HCT116 (cell line): Measurements from ENCODE around the gene PPRC1. TPM values are rescaled to one million over a fixed set of nuclear protein-coding genes. Genes with fewer than 3 reads are reported as not detected.

ENCODE experiments used
- ATAC-seq: fragments of 200-7000 bp; cut with Tn5 transposase; 2 replicates; pipeline ENCODE4 v1.9.1; 2020; ENCODE audit warnings: mild to moderate bottlenecking, moderate library complexity
- BruUV-seq: library from RNA; stranded (reverse); fragments of 400-500 nt; replicated peaks from 2 replicates; lab custom pipeline; 2021; lab: Mats Ljungman, UMichigan
- CTCF ChIA-PET: fragments of 300-600 bp; sonication (Branson Sonifier 250); formaldehyde crosslinking; loops from one replicate; lab custom pipeline; 2021; ENCODE audit warnings: antibody characterized with exemption; lab: Charles Lee
- POLR2A ChIA-PET: fragments of 300-600, 350-600 bp; sonication (Branson Sonifier 250); formaldehyde crosslinking; loops from one replicate; lab custom pipeline; 2021; ENCODE audit warnings: antibody characterized with exemption; lab: Charles Lee
- RAD21 ChIA-PET, 2 experiments: fragments of 300-600 bp; sonication (Branson Sonifier 250); formaldehyde crosslinking; loops; one replicate each; lab custom pipeline; 2023; ENCODE audit warnings: low total read pairs in 2 of 2; ENCODE audit not compliant: uncharacterized antibody in 2 of 2, unreplicated experiment in 2 of 2, low non-redundant PET in 1 of 2; lab: Charles Lee
- DNase-seq: peaks from one replicate; pipeline ENCODE4 v3.0.0-alpha.2; 2010; ENCODE audit warnings: low read depth, low spot score
- H2AFZ ChIP-seq: fragments of 200-600 bp; shearing (Covaris generic), sonication (generic); 2 replicates; pipeline ENCODE4 v1.6.1; 2017; ENCODE audit warnings: low read depth, mixed run types, mixed read lengths, antibody characterized with exemption, low read length; ENCODE audit not compliant: poor library complexity, severe bottlenecking
- H3K27ac ChIP-seq: 2 replicates; pipeline ENCODE4 v1.5.1; 2012; ENCODE audit warnings: low read depth, low read length
- H3K27me3 ChIP-seq: fragments of 200-600 bp; sonication (generic); 2 replicates; pipeline ENCODE4 v1.6.1; 2016; ENCODE audit warnings: mixed run types, low read length, mixed read lengths; ENCODE audit not compliant: insufficient read depth
- H3K36me3 ChIP-seq, 2 experiments: fragments of 200-500 bp in 1 of 2; fragments of 200-600 bp in 1 of 2; sonication (Bioruptor generic) in 1 of 2; sonication (generic) in 1 of 2; 2 replicates each; pipeline versions ENCODE4 v1.5.1 to v1.6.1; 2014 to 2016; ENCODE audit warnings: low read length in 2 of 2, inconsistent platforms in 1 of 2, mixed read lengths in 1 of 2, mixed run types in 1 of 2; ENCODE audit not compliant: insufficient read depth in 2 of 2, control insufficient read depth in 1 of 2
- H3K4me1 ChIP-seq, 2 experiments: fragments of 200-600 bp in 1 of 2; sonication (generic) in 1 of 2; 2 replicates each; pipeline versions ENCODE4 v1.5.1 to v1.6.1; 2012 to 2017; ENCODE audit warnings: low read length in 2 of 2, inconsistent platforms in 1 of 2, mild to moderate bottlenecking in 1 of 2, mixed read lengths in 1 of 2, mixed run types in 1 of 2, moderate library complexity in 1 of 2; ENCODE audit not compliant: insufficient read depth in 2 of 2, control insufficient read depth in 1 of 2
- H3K4me2 ChIP-seq: fragments of 200-600 bp; sonication (generic); 2 replicates; pipeline ENCODE4 v1.6.1; 2017; ENCODE audit warnings: mixed run types, low read length, mixed read lengths
- H3K4me3 ChIP-seq, 2 experiments: fragments of 200-600 bp in 1 of 2; sonication (generic) in 1 of 2; replicated peaks in 1 of 2; 2 replicates each; pipeline ENCODE4 v1.5.1; 2011 to 2016; ENCODE audit warnings: low read length in 2 of 2, control low read depth in 1 of 2, low read depth in 1 of 2, mild to moderate bottlenecking in 1 of 2, mixed read lengths in 1 of 2, mixed run types in 1 of 2
- H3K79me2 ChIP-seq: fragments of 200-600 bp; sonication (generic); 2 replicates; pipeline ENCODE4 v1.6.1; 2017; ENCODE audit warnings: mild to moderate bottlenecking, mixed run types, low read length, moderate library complexity, mixed read lengths; ENCODE audit not compliant: insufficient read depth
- H3K9ac ChIP-seq: fragments of 200-600 bp; sonication (generic); 2 replicates; pipeline ENCODE4 v1.6.1; 2016; ENCODE audit warnings: low read length, mixed read lengths
- H3K9me2 ChIP-seq: fragments of 200-600 bp; sonication (generic), shearing (Covaris generic); 2 replicates; pipeline ENCODE4 v1.6.1; 2017; ENCODE audit warnings: mixed run types, mild to moderate bottlenecking, moderate library complexity; ENCODE audit not compliant: insufficient read depth
- H3K9me3 ChIP-seq, 2 experiments: fragments of 200-500 bp in 1 of 2; fragments of 200-600 bp in 1 of 2; sonication (Bioruptor generic) in 1 of 2; sonication (generic) in 1 of 2; 2 replicates each; pipeline ENCODE4 v1.6.1; 2014 to 2017; ENCODE audit warnings: low read length in 2 of 2, mixed read lengths in 2 of 2, inconsistent platforms in 1 of 2, low read depth in 1 of 2, mild to moderate bottlenecking in 1 of 2, mixed run types in 1 of 2, moderate library complexity in 1 of 2; ENCODE audit not compliant: control insufficient read depth in 1 of 2, insufficient read depth in 1 of 2
- H4K20me1 ChIP-seq: fragments of 200-600 bp; sonication (generic), shearing (Covaris generic); 2 replicates; pipeline ENCODE4 v1.6.1; 2017; ENCODE audit warnings: mixed run types, mild to moderate bottlenecking, moderate library complexity; ENCODE audit not compliant: insufficient read depth
- EGR1 ChIP-seq: IDR thresholded peaks from 2 replicates; pipeline ENCODE4 v1.6.1; 2012; ENCODE audit warnings: low read depth
- EZH2phosphoT487 ChIP-seq: fragments of 200-600 bp; IDR thresholded peaks from 2 replicates; pipeline ENCODE4 v1.6.1; 2018; ENCODE audit warnings: antibody characterized with exemption, borderline replicate concordance
- JUND ChIP-seq: IDR thresholded peaks from 2 replicates; pipeline ENCODE4 v1.6.1; 2012
- RAD21 ChIP-seq: IDR thresholded peaks from 2 replicates; pipeline ENCODE4 v1.6.1; 2012; ENCODE audit warnings: low read depth, mild to moderate bottlenecking
- SRF ChIP-seq: IDR thresholded peaks from 2 replicates; pipeline ENCODE4 v1.6.1; 2012; ENCODE audit warnings: low read depth
- ZFX ChIP-seq: fragments of 450-650 bp; IDR thresholded peaks from 2 replicates; pipeline ENCODE4 v1.6.1; 2017
- intact Hi-C: fragments of 100-400 bp; cut with micrococcal nuclease; formaldehyde crosslinking; loops from 2 replicates; pipeline ENCODE4 v1.10.0; 2022
- total RNA-seq: library from RNA; stranded (reverse); gene quantifications from one replicate; pipeline ENCODE4 v1.2.1, GENCODE V29; 2021; ENCODE audit not compliant: unreplicated experiment
- TF ChIP-seq, protein P1 (sequence below): IDR thresholded peaks from 2 replicates; pipeline ENCODE4 v1.6.1; 2012

Gene PPRC1
- total RNA-seq, 1 experiment from 2014 or later: 93.0 TPM

DNA sequence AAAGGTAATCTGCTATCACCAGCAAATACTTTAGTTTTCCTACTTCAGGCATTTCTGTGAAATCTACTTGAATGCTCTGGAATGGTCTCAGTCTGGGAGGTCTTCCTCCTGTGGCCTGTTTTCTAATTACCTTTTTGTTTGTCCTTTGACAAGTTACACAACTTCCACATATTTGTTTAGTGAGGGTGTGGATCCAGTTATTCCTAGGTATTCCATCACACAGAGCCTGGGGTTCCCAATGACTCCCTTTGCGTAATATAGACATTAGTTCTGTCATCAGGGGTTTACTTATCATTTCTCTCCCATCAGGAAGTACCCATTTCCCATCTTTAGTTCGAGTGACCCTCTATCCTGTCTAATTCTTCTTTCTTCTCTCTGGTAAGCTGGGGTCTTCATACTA, 65.2 kb downstream of the PPRC1 start:
- Histone ChIP-seq H3K27me3 (no peaks in the 10 kb centered on the region), H4K20me1 (no peaks in the 10 kb centered on the region), H3K9me3 (no peaks in the 10 kb centered on the region), H3K4me2 (0 out of 2 replicates have a peak overlapping the region, but pooled peaks have one; percentile 7), H3K9ac (no peak overlapping the region), H2AFZ (no peak overlapping the region), H3K4me3 (no peak overlapping the region), H3K9me2 (no peaks in the 10 kb centered on the region), H3K79me2 (no peaks in the 10 kb centered on the region), H3K27ac (no peak overlapping the region), H3K4me1 (peaks cover 10 to 15% of the 10 kb centered on the region in 2 experiments; a peak in 3 of 4 replicates), H3K36me3 (no peaks in the 10 kb centered on the region)
- DNase-seq: no peak
- TF ChIP-seq EGR1: no peak
- TF ChIP-seq JUND: no peak
- TF ChIP-seq ZFX: no peak
- TF ChIP-seq EZH2phosphoT487: no peak
- TF ChIP-seq, protein P1, sequence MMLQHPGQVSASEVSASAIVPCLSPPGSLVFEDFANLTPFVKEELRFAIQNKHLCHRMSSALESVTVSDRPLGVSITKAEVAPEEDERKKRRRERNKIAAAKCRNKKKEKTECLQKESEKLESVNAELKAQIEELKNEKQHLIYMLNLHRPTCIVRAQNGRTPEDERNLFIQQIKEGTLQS: no peak
- no peak for TF ChIP-seq SRF
- no peak for TF ChIP-seq RAD21
- BruUV-seq: no TSS peak
- no peak for ATAC-seq
- POLR2A ChIA-PET: no interaction called here
- intact Hi-C loops: no loop called here
- RAD21 ChIA-PET: no interaction called here
- CTCF ChIA-PET: no interaction called here

Other genes with a start within 250 kb of the PPRC1 start
- gene ARMH3, start 76.9 kb upstream of the PPRC1 start, total RNA-seq: 30.4 TPM
- 31.7 TPM for gene HPS6, start 67.7 kb upstream of the PPRC1 start, total RNA-seq
- gene LDB1, start 12.7 kb upstream of the PPRC1 start, total RNA-seq: 63.9 TPM
- gene NOLC1, start 19.3 kb downstream of the PPRC1 start, total RNA-seq: 231 TPM
- 5.5 TPM for gene ELOVL3, start 93.3 kb downstream of the PPRC1 start, total RNA-seq
- 1.9 TPM for gene PITX3, start 108.5 kb downstream of the PPRC1 start, total RNA-seq
- 58.9 TPM for gene GBF1, start 112.5 kb downstream of the PPRC1 start, total RNA-seq